OCI-LY1 (cell line): ENCODE results near the gene PSPH.

ENCODE experiments used
- EZH2 ChIP-seq: fragments of 200-600 bp; sonication (generic), shearing (Covaris generic); IDR thresholded peaks from 2 replicates; pipeline ENCODE4 v1.8.0; 2017; ENCODE audit warnings: borderline replicate concordance, mixed run types, mild to moderate bottlenecking, antibody characterized with exemption, low read length, moderate library complexity, mixed read lengths
- TF ChIP-seq, protein P1 (sequence below): fragments of 200-600 bp; sonication (generic), shearing (Covaris generic); IDR thresholded peaks from 2 replicates; pipeline ENCODE4 v1.5.1; 2017; ENCODE audit warnings: mild to moderate bottlenecking, antibody characterized with exemption, low read length, moderate library complexity, mixed read lengths

GRCh38 chr7:56007167-56007652, 44.0 kb downstream of the PSPH start:
- TF ChIP-seq, protein P1, sequence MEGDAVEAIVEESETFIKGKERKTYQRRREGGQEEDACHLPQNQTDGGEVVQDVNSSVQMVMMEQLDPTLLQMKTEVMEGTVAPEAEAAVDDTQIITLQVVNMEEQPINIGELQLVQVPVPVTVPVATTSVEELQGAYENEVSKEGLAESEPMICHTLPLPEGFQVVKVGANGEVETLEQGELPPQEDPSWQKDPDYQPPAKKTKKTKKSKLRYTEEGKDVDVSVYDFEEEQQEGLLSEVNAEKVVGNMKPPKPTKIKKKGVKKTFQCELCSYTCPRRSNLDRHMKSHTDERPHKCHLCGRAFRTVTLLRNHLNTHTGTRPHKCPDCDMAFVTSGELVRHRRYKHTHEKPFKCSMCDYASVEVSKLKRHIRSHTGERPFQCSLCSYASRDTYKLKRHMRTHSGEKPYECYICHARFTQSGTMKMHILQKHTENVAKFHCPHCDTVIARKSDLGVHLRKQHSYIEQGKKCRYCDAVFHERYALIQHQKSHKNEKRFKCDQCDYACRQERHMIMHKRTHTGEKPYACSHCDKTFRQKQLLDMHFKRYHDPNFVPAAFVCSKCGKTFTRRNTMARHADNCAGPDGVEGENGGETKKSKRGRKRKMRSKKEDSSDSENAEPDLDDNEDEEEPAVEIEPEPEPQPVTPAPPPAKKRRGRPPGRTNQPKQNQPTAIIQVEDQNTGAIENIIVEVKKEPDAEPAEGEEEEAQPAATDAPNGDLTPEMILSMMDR, result no peak
- no peak for TF ChIP-seq EZH2
